ENCODE results near the gene PAGE2B.

- TF ChIP-seq, protein P1, sequence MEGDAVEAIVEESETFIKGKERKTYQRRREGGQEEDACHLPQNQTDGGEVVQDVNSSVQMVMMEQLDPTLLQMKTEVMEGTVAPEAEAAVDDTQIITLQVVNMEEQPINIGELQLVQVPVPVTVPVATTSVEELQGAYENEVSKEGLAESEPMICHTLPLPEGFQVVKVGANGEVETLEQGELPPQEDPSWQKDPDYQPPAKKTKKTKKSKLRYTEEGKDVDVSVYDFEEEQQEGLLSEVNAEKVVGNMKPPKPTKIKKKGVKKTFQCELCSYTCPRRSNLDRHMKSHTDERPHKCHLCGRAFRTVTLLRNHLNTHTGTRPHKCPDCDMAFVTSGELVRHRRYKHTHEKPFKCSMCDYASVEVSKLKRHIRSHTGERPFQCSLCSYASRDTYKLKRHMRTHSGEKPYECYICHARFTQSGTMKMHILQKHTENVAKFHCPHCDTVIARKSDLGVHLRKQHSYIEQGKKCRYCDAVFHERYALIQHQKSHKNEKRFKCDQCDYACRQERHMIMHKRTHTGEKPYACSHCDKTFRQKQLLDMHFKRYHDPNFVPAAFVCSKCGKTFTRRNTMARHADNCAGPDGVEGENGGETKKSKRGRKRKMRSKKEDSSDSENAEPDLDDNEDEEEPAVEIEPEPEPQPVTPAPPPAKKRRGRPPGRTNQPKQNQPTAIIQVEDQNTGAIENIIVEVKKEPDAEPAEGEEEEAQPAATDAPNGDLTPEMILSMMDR (conservative IDR thresholded peaks at IDR 0.05; ENCODE audit: low read depth, low read length): no peak
- TF ChIP-seq EZH2 (IDR thresholded peaks at IDR 0.05; ENCODE audit: borderline replicate concordance, low read depth, low read length, poor library complexity, severe bottlenecking): no peak
Measured at GRCh38 chrX:55028611-55029010, 46.2 kb upstream of the PAGE2B start.
